Keratinocyte (primary cell): ENCODE results near the gene CLIC3. TPM values are rescaled to one million over a fixed set of nuclear protein-coding genes. Genes with fewer than 3 reads are reported as not detected.

Source experiments
- DNase-seq: peaks from one replicate; pipeline ENCODE4 v3.0.0-alpha.2; 2011; ENCODE audit warnings: low read depth, missing footprints, low spot score
- FAIRE-seq: peaks from 2 replicates; lab custom pipeline; 2011; peaks lifted over from hg19 to GRCh38; lab: Jason Lieb, UNC
- H2AFZ ChIP-seq: 2 replicates; pipeline ENCODE4 v1.6.0; 2012; ENCODE audit warnings: low read length, control low read depth, inconsistent platforms; ENCODE audit not compliant: control insufficient read depth
- H3K27ac ChIP-seq: 2 replicates; pipeline ENCODE4 v1.5.1; 2011; ENCODE audit warnings: low read length; ENCODE audit not compliant: control insufficient read depth, insufficient read depth
- H3K27me3 ChIP-seq: 3 replicates; pipeline ENCODE4 v1.6.0; 2011; ENCODE audit warnings: low read length; ENCODE audit not compliant: control insufficient read depth, insufficient read depth; ENCODE audit errors: extremely low read depth
- H3K36me3 ChIP-seq, 2 experiments: 2 replicates in 1 of 2; 3 replicates in 1 of 2; pipeline ENCODE4 v1.5.1; 2011; ENCODE audit warnings: low read length in 2 of 2, mild to moderate bottlenecking in 1 of 2; ENCODE audit not compliant: control insufficient read depth in 2 of 2, insufficient read depth in 2 of 2; ENCODE audit errors: extremely low read depth in 1 of 2
- H3K4me1 ChIP-seq: 3 replicates; pipeline ENCODE4 v1.5.1; 2011; ENCODE audit warnings: low read length; ENCODE audit not compliant: control insufficient read depth, insufficient read depth; ENCODE audit errors: extremely low read depth
- H3K4me2 ChIP-seq: 3 replicates; pipeline ENCODE4 v1.6.0; 2011; ENCODE audit warnings: low read depth, low read length; ENCODE audit not compliant: control insufficient read depth, insufficient read depth; ENCODE audit errors: extremely low read depth
- H3K4me3 ChIP-seq, 3 experiments: fragments of 200-600 bp in 1 of 3; sonication (generic) in 1 of 3; 2 replicates in 2 of 3; 3 replicates in 1 of 3; pipeline ENCODE4 v1.5.1; 2011 to 2016; ENCODE audit warnings: low read length in 3 of 3, mild to moderate bottlenecking in 3 of 3, control low read depth in 2 of 3, inconsistent platforms in 1 of 3, low read depth in 1 of 3, mixed read lengths in 1 of 3, mixed run types in 1 of 3, moderate library complexity in 1 of 3; ENCODE audit not compliant: control insufficient read depth in 2 of 3, insufficient read depth in 2 of 3; ENCODE audit errors: extremely low read depth in 1 of 3
- H3K79me2 ChIP-seq: 2 replicates; pipeline ENCODE4 v1.6.0; 2012; ENCODE audit warnings: low read length; ENCODE audit not compliant: control insufficient read depth, insufficient read depth
- H3K9ac ChIP-seq: 3 replicates; pipeline ENCODE4 v1.6.0; 2011; ENCODE audit warnings: low read length; ENCODE audit not compliant: control insufficient read depth, insufficient read depth; ENCODE audit errors: extremely low read depth
- H3K9me1 ChIP-seq: 3 replicates; pipeline ENCODE4 v1.6.0; 2011; ENCODE audit warnings: low read length; ENCODE audit not compliant: control insufficient read depth, insufficient read depth; ENCODE audit errors: extremely low read depth
- H3K9me3 ChIP-seq: 2 replicates; pipeline ENCODE4 v1.5.1; 2012; ENCODE audit warnings: low read depth, low read length; ENCODE audit not compliant: control insufficient read depth
- H4K20me1 ChIP-seq: 3 replicates; pipeline ENCODE4 v1.6.0; 2011; ENCODE audit warnings: low read length; ENCODE audit not compliant: control insufficient read depth, insufficient read depth; ENCODE audit errors: extremely low read depth
- CTCF ChIP-seq, 3 experiments: IDR thresholded peaks in 1 of 3; conservative IDR thresholded peaks in 1 of 3; optimal IDR thresholded peaks in 1 of 3; 2 replicates in 2 of 3; 3 replicates in 1 of 3; pipeline versions ENCODE3 to v1.5.1; 2011; ENCODE audit warnings: low read length in 3 of 3, mild to moderate bottlenecking in 3 of 3, moderate library complexity in 2 of 3, control low read depth in 1 of 3, inconsistent platforms in 1 of 3; ENCODE audit not compliant: insufficient read depth in 2 of 3; ENCODE audit errors: extremely low read depth in 1 of 3
- EZH2 ChIP-seq: IDR thresholded peaks from one replicate; pipeline ENCODE4 v1.6.1; 2012; ENCODE audit warnings: inconsistent platforms, mild to moderate bottlenecking, low read length, moderate library complexity
- dilution Hi-C: fragments of 300-500 bp; cut with MboI; formaldehyde crosslinking; loops from one replicate; pipeline ENCODE4 v1.7.0; 2020; ENCODE audit warnings: low sequenced_read_pairs; ENCODE audit not compliant: extremely low pct_ligation_motif_present
- polyA plus RNA-seq, 5 experiments: library from polyadenylated mRNA; depleted of rRNA in 3 of 5; stranded (reverse) in 3 of 5; stranded (forward) in 1 of 5; unstranded in 1 of 5; fragments of >200 nt; gene quantifications; 1 replicate in 1 of 5; 2 replicates in 3 of 5; 3 replicates in 1 of 5; pipeline versions ENCODE4 v1.2.1 to v1.2.3, GENCODE V29; 2011 to 2012; ENCODE audit warnings: missing spikeins in 2 of 5, low read depth in 1 of 5, low replicate concordance in 1 of 5

The CLIC3 gene
- polyA plus RNA-seq, 1 donor (not counting 4 experiments of a cell fraction or from before 2014, with no cell fraction given): 5.5 TPM

DNA sequence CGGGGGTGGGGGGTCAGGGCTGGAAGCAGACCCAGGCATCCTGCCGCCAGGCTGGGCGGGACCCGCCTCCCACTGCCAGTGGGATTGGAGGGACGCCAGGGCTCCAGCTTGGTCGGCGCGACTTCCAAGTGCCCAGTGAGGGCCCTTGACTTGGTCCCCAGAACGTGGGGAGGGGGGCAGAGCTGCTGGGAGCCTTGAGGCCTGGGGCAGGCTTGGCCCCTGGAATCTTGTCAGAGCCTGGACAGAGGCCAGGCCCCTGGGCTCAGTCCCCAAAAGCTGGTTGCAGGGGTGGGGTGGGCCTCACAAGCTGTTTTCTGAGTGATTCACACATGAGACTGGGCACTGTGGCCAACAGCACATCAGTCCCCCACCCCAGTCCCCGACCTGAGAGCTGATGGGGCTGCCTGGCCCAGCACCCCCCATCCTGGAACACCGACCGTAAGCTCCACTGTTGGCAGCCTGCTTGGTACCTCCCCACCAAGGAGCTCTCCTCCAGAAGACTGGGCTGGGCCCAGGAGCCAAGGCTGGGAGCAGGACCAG is 526 bp downstream of the CLIC3 start:
- peak overlapping the region in 1 of 3 experiments; percentile 36 for H3K4me3 ChIP-seq
- H3K27me3 ChIP-seq: no peaks in the 10 kb centered on the region
- no peaks in the 10 kb centered on the region for H3K9me1 ChIP-seq
- dilution Hi-C loops: no loop called here
- FAIRE-seq (no peak), DNase-seq (no peak)
- peaks cover 0 to 10% of the 10 kb centered on the region in 2 experiments for H3K36me3 ChIP-seq
- peaks cover 3% of the 10 kb centered on the region for H4K20me1 ChIP-seq
- peaks cover 50% of the 10 kb centered on the region for H3K4me1 ChIP-seq
- H3K9me3 ChIP-seq: no peaks in the 10 kb centered on the region
- H2AFZ ChIP-seq: no peak overlapping the region
- no peak overlapping the region for H3K27ac ChIP-seq
- H3K79me2 ChIP-seq: no peaks in the 10 kb centered on the region
- TF ChIP-seq CTCF (optimal IDR thresholded peaks at IDR 0.05 in 1 of 3, IDR thresholded peaks at IDR 0.05 in 1 of 3, conservative IDR thresholded peaks at IDR 0.05 in 1 of 3; ENCODE audit: extremely low read depth in 1 of 3, insufficient read depth in 2 of 3, low read length in 3 of 3) (no peak), EZH2 (no peak)
- peak overlapping the region; percentile 46 for H3K4me2 ChIP-seq
- H3K9ac ChIP-seq: no peak overlapping the region

DNA sequence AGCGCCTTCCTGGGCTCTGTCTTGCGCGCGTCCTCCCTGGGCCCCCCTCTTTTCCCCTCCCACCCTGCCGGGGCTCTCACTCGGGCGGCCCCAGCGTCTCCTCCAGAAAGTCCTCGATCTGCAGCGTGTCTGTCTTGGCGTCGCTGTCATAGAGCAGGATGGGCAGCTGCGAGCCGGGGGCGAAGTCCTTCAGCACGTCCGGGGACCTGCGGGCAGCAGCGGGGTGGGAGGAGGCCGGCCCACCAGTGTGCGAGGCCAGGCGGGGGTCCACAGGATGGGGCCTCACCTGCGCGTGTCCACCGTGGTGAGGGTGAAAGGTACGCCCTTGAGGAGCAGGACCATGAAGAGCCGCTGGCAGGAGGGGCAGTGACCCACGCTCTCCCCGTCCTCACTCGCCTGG is 1.0 kb downstream of the CLIC3 start:
- Histone ChIP-seq H3K27me3 (no peaks in the 10 kb centered on the region), H2AFZ (no peak overlapping the region), H3K4me3 (peak overlapping the region in 1 of 3 experiments; percentile 36), H3K9me1 (no peaks in the 10 kb centered on the region), H3K4me2 (no peak overlapping the region), H4K20me1 (peaks cover 3% of the 10 kb centered on the region), H3K9ac (no peak overlapping the region), H3K9me3 (no peaks in the 10 kb centered on the region), H3K36me3 (peaks cover 0 to 10% of the 10 kb centered on the region in 2 experiments), H3K4me1 (peaks cover 50% of the 10 kb centered on the region), H3K27ac (no peak overlapping the region), H3K79me2 (no peaks in the 10 kb centered on the region)
- TF ChIP-seq CTCF (optimal IDR thresholded peaks at IDR 0.05 in 1 of 3, IDR thresholded peaks at IDR 0.05 in 1 of 3, conservative IDR thresholded peaks at IDR 0.05 in 1 of 3; ENCODE audit: extremely low read depth in 1 of 3, insufficient read depth in 2 of 3, low read length in 3 of 3) (no peak), EZH2 (no peak)
- FAIRE-seq: no peak
- no peak for DNase-seq
- dilution Hi-C loops: no loop called here
